ENCODE results near the gene APBB1IP. TPM values are rescaled to one million over a fixed set of nuclear protein-coding genes. Genes with fewer than 3 reads are reported as not detected.

APBB1IP gene
- total and polyA plus RNA-seq, 2 of the 8 experiments (the other 6 are each of a cell fraction or from before 2014, with no cell fraction given), result 0.05 TPM; not detected in 1

DNA sequence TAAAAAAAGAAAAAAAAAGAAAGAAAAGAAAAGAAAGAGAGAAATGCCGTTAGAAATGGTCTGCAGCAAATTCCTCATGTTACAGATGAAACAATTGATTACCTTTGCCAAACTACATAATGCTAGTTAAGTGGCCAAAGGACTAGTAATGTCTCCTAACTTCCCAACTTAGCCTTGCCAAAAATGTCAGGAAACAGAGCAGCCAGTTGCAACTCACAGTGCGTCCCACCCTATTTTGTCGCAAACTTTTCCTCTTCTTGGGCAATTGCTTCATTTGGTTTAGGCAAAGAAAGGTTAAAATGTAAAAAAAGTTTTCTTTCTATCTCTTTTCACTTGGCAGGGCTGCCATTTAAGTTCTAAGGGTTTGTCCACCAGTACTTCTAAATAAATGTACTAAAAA is 53.1 kb downstream of the APBB1IP start:
- Histone ChIP-seq H3K4ac (replicated peaks; ENCODE audit: insufficient read length, low read depth, low read length) (no peak overlapping the region), H3K56ac (replicated peaks; ENCODE audit: insufficient read length, low read depth, low read length) (no peak overlapping the region), H3K4me3 (ENCODE audit: extremely low read depth in 1 of 4, insufficient read depth in 2 of 4, low read depth in 3 of 4, low read length in 4 of 4) (no peak overlapping the region), H4K20me1 (replicated peaks in 1 of 2; ENCODE audit: control insufficient read depth in 1 of 2, insufficient read depth in 2 of 2, low read length in 2 of 2) (no peaks in the 10 kb centered on the region), H3K9me3 (ENCODE audit: insufficient read depth in 2 of 2, low read depth in 1 of 2, low read length in 1 of 2) (peaks cover 2 to 9% of the 10 kb centered on the region in 2 experiments; a peak in 1 of 4 replicates), H3K23me2 (ENCODE audit: low read depth, low read length) (no peaks in the 10 kb centered on the region), H3K4me2 (ENCODE audit: insufficient read depth in 1 of 2, low read depth in 2 of 2, low read length in 2 of 2) (no peak overlapping the region), H3K23ac (ENCODE audit: insufficient read length) (no peak overlapping the region), H4K8ac (ENCODE audit: extremely low read depth, insufficient read depth, low read length) (no peak overlapping the region), H2BK12ac (ENCODE audit: low read depth, low read length) (no peak overlapping the region), H3K27me3 (replicated peaks in 1 of 4; ENCODE audit: control insufficient read depth in 3 of 4, extremely low read depth in 1 of 4, insufficient read depth in 3 of 4, low read length in 3 of 4) (no peaks in the 10 kb centered on the region), H4K91ac (replicated peaks; ENCODE audit: insufficient read length, low read length) (no peak overlapping the region), H2AFZ (ENCODE audit: low read length) (no peak overlapping the region; the same call in 1 of the 2 replicates), H3K9ac (replicated peaks in 1 of 4; ENCODE audit: extremely low read depth in 1 of 4, low read depth in 3 of 4, low read length in 3 of 4) (no peak overlapping the region), H3K27ac (ENCODE audit: low read depth, low read length) (no peak overlapping the region), H3K36me3 (ENCODE audit: control insufficient read depth in 2 of 4, insufficient read depth in 4 of 4, low read length in 3 of 4) (no peaks in the 10 kb centered on the region; a peak in 1 of 8 replicates), H3K4me1 (replicated peaks in 1 of 4; ENCODE audit: control insufficient read depth in 3 of 4, insufficient read depth in 4 of 4, low read length in 3 of 4) (no peaks in the 10 kb centered on the region), H2BK15ac (ENCODE audit: low read length) (no peak overlapping the region), H4K5ac (ENCODE audit: insufficient read length, low read depth, low read length) (no peak overlapping the region), H2BK20ac (ENCODE audit: low read length) (no peak overlapping the region), H3K79me1 (ENCODE audit: low read depth, low read length) (no peaks in the 10 kb centered on the region), H3K14ac (ENCODE audit: insufficient read length) (no peak overlapping the region), H2BK120ac (replicated peaks; ENCODE audit: low read depth, low read length) (no peak overlapping the region), H3K18ac (ENCODE audit: extremely low read depth, low read length) (no peak overlapping the region), H2AK5ac (ENCODE audit: low read depth, low read length) (no peak overlapping the region), H3K79me2 (ENCODE audit: control insufficient read depth in 1 of 2, insufficient read depth in 2 of 2, low read length in 2 of 2) (no peaks in the 10 kb centered on the region), H2BK5ac (ENCODE audit: low read depth, low read length) (no peak overlapping the region)
- DNase-seq (ENCODE audit: low read depth in 1 of 2, low spot score in 2 of 2) (no peak), FAIRE-seq (no peak)
- 92% methylated on average over 2 of the region's 3 CpGs; no CpG with 5 or more reads in 1 of the 2 experiments for WGBS, 2 experiments (ENCODE audit: extremely low coverage in 1 of 2, insufficient coverage in 1 of 2, insufficient read length in 1 of 2, insufficient replicate concordance in 2 of 2, low coverage in 1 of 2, low lambda C conversion rate in 2 of 2, missing lambda C conversion rate in 1 of 2)
- ChIA-PET CTCF (ENCODE audit: partially characterized antibody) (interaction anchor here (0.9 to 2.1 kb wide), 2 partner anchors 12 to 95 kb away, joined by 3 to 6 read pairs; no protein-coding TSS in a partner anchor), POLR2A (ENCODE audit: partially characterized antibody) (no interaction called here)
- TF ChIP-seq CHD1 (IDR thresholded peaks at IDR 0.05; ENCODE audit: low read depth, low read length) (no peak), CHD2 (IDR thresholded peaks at IDR 0.05; ENCODE audit: low read length) (no peak)

Measured in H1 (cell line).